ENCODE results near the gene RASGRP4.

RASGRP4 gene

GRCh38 chr19:38445362-38445761 lies 19.3 kb upstream of the RASGRP4 start:
- no peak for DNase-seq

- DNase-seq = no peak
These were observed 18.0 kb upstream of the RASGRP4 start for GRCh38 chr19:38444026-38444425.

- no peak for DNase-seq
These were observed 17.5 kb upstream of the RASGRP4 start for GRCh38 chr19:38443458-38443999.

- no peak for DNase-seq
These were observed 16.7 kb upstream of the RASGRP4 start for GRCh38 chr19:38442736-38443135.

GRCh38 chr19:38441657-38442348 lies 15.8 kb upstream of the RASGRP4 start:
- DNase-seq = no peak

GRCh38 chr19:38440592-38440991 lies 14.6 kb upstream of the RASGRP4 start:
- DNase-seq = no peak

- no peak for DNase-seq
These were observed 11.9 kb upstream of the RASGRP4 start for GRCh38 chr19:38437917-38438316.

- no peak for DNase-seq
These were observed 11.3 kb upstream of the RASGRP4 start for GRCh38 chr19:38437295-38437694.

GRCh38 chr19:38434549-38435051 lies 8.6 kb upstream of the RASGRP4 start:
- no peak for DNase-seq

GRCh38 chr19:38433268-38433733 lies 7.3 kb upstream of the RASGRP4 start, which contains the start of gene RYR1:
RYR1 (plus strand) TSS chr19:38433691; CDS start chr19:38433830, 139 bp downstream.
- DNase-seq = peak; percentile 84

GRCh38 chr19:38430931-38431330 lies 4.9 kb upstream of the RASGRP4 start:
- DNase-seq = no peak

- no peak for DNase-seq
These were observed 3.8 kb upstream of the RASGRP4 start for GRCh38 chr19:38429811-38430156.

GRCh38 chr19:38429055-38429810 lies 3.2 kb upstream of the RASGRP4 start:
- peak; percentile 71 for DNase-seq

- peak; percentile 79 for DNase-seq
These were observed 1.1 kb upstream of the RASGRP4 start for GRCh38 chr19:38427035-38427677.

- DNase-seq = no peak
These were observed 703 bp downstream of the RASGRP4 start for GRCh38 chr19:38425222-38425809.

- DNase-seq = no peak
These were observed 1.7 kb downstream of the RASGRP4 start for GRCh38 chr19:38424272-38424671.

- DNase-seq = no peak
These were observed 3.6 kb downstream of the RASGRP4 start for GRCh38 chr19:38422438-38422837.

GRCh38 chr19:38421856-38422255 lies 4.2 kb downstream of the RASGRP4 start:
- DNase-seq = no peak

GRCh38 chr19:38420935-38421334 lies 5.1 kb downstream of the RASGRP4 start:
- DNase-seq = no peak

- DNase-seq = peak; percentile 82
These were observed 8.2 kb downstream of the RASGRP4 start for GRCh38 chr19:38417544-38418506.

GRCh38 chr19:38417146-38417543 lies 8.9 kb downstream of the RASGRP4 start:
- no peak for DNase-seq

GRCh38 chr19:38413416-38413815 lies 12.6 kb downstream of the RASGRP4 start:
- no peak for DNase-seq

Measured in stimulated activated CD4-positive, alpha-beta T cell treated with anti-CD3 and anti-CD28 coated beads, Interleukin-15, amount 100 ng/mL, for 24 hours (primary cell).